Loucy (cell line): ENCODE results near the gene VEPH1.

Source experiments
- H2AFZ ChIP-seq: fragments of 200-600 bp; sonication (generic); 2 replicates; pipeline ENCODE4 v1.6.0; 2016; ENCODE audit warnings: antibody characterized with exemption, mild to moderate bottlenecking, low read length, moderate library complexity
- H3F3A ChIP-seq: fragments of 200-600 bp; 2 replicates; pipeline ENCODE4 v1.6.0; 2016; ENCODE audit warnings: antibody characterized with exemption, low read depth, mild to moderate bottlenecking
- H3K27me3 ChIP-seq: fragments of 200-600 bp; sonication (generic); 2 replicates; pipeline ENCODE4 v1.6.1; 2014; ENCODE audit warnings: low read length, mild to moderate bottlenecking; ENCODE audit not compliant: insufficient read depth, poor library complexity, severe bottlenecking
- H3K36me3 ChIP-seq: fragments of 200-600 bp; sonication (generic); 2 replicates; pipeline ENCODE4 v1.6.1; 2016; ENCODE audit warnings: low read length; ENCODE audit not compliant: insufficient read depth
- H3K4me1 ChIP-seq: fragments of 200-600 bp; sonication (generic); 2 replicates; pipeline ENCODE4 v1.5.1; 2014; ENCODE audit warnings: low read length, mild to moderate bottlenecking; ENCODE audit not compliant: insufficient read depth, poor library complexity, severe bottlenecking
- H3K4me2 ChIP-seq: fragments of 200-600 bp; sonication (generic); 2 replicates; pipeline ENCODE4 v1.6.0; 2014; ENCODE audit warnings: antibody characterized with exemption, low read length, low read depth, mild to moderate bottlenecking; ENCODE audit not compliant: poor library complexity, severe bottlenecking
- H3K4me3 ChIP-seq: fragments of 200-600 bp; sonication (generic); 2 replicates; pipeline ENCODE4 v1.5.1; 2014; ENCODE audit warnings: low read length, mild to moderate bottlenecking, mixed read lengths; ENCODE audit not compliant: poor library complexity, severe bottlenecking
- H3K79me2 ChIP-seq: fragments of 200-600 bp; sonication (generic); 2 replicates; pipeline ENCODE4 v1.6.1; 2014; ENCODE audit warnings: low read length; ENCODE audit not compliant: insufficient read depth
- H3K9ac ChIP-seq: fragments of 200-600 bp; sonication (generic); 2 replicates; pipeline ENCODE4 v1.6.0; 2014; ENCODE audit warnings: mild to moderate bottlenecking, low read depth, low read length, moderate library complexity; ENCODE audit not compliant: poor library complexity, severe bottlenecking
- H3K9me2 ChIP-seq: fragments of 200-600 bp; sonication (generic); replicated peaks from 2 replicates; pipeline ENCODE4 v1.6.1; 2016; ENCODE audit warnings: low read depth, low read length, mixed read lengths
- H3K9me3 ChIP-seq: fragments of 200-600 bp; sonication (generic); 2 replicates; pipeline ENCODE4 v1.6.1; 2014; ENCODE audit warnings: mild to moderate bottlenecking, antibody characterized with exemption, low read length, low read depth; ENCODE audit not compliant: insufficient read depth
- H4K20me1 ChIP-seq: fragments of 200-600 bp; sonication (generic); 2 replicates; pipeline ENCODE4 v1.6.0; 2014; ENCODE audit warnings: antibody characterized with exemption, low read length, mild to moderate bottlenecking; ENCODE audit not compliant: insufficient read depth, poor library complexity, severe bottlenecking
- EZH2phosphoT487 ChIP-seq: fragments of 200-600 bp; IDR thresholded peaks from 2 replicates; pipeline ENCODE4 v1.6.1; 2018; ENCODE audit warnings: antibody characterized with exemption, mild to moderate bottlenecking, moderate library complexity, borderline replicate concordance
- TF ChIP-seq, protein P1 (sequence below): fragments of 200-600 bp; sonication (generic); conservative IDR thresholded peaks from 2 replicates; pipeline ENCODE4 v1.5.1; 2014; ENCODE audit warnings: mild to moderate bottlenecking, antibody characterized with exemption, low read length

VEPH1 gene

DNA sequence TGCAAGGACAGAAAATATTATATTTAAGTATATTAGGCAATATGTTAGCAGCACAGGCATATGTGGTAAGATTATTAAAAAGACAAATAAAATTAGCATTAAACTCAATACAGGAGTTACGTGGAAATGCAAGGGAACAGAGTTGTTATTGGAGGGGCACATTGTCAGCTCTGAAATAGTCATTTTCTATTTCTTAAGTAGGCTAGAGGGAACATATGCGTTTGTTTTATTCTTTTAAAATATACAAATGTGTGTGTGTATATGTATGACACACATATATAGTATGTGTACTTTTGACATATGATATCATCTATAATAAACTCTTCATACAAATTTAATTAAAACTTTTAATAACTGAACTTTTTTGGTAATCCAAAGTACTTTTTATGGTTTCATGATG is 22.8 kb upstream of the VEPH1 start:
- no peaks in the 10 kb centered on the region for H3K79me2 ChIP-seq
- no peaks in the 10 kb centered on the region for H3K9me3 ChIP-seq
- H4K20me1 ChIP-seq = no peaks in the 10 kb centered on the region
- H3F3A ChIP-seq = no peaks in the 10 kb centered on the region
- no peak overlapping the region for H3K4me3 ChIP-seq
- no peak overlapping the region for H3K4me2 ChIP-seq
- no peaks in the 10 kb centered on the region for H3K27me3 ChIP-seq
- H3K9ac ChIP-seq = no peak overlapping the region
- no peaks in the 10 kb centered on the region for H3K4me1 ChIP-seq
- no peak for TF ChIP-seq EZH2phosphoT487
- TF ChIP-seq, protein P1, sequence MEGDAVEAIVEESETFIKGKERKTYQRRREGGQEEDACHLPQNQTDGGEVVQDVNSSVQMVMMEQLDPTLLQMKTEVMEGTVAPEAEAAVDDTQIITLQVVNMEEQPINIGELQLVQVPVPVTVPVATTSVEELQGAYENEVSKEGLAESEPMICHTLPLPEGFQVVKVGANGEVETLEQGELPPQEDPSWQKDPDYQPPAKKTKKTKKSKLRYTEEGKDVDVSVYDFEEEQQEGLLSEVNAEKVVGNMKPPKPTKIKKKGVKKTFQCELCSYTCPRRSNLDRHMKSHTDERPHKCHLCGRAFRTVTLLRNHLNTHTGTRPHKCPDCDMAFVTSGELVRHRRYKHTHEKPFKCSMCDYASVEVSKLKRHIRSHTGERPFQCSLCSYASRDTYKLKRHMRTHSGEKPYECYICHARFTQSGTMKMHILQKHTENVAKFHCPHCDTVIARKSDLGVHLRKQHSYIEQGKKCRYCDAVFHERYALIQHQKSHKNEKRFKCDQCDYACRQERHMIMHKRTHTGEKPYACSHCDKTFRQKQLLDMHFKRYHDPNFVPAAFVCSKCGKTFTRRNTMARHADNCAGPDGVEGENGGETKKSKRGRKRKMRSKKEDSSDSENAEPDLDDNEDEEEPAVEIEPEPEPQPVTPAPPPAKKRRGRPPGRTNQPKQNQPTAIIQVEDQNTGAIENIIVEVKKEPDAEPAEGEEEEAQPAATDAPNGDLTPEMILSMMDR = no peak
- no peaks in the 10 kb centered on the region for H3K9me2 ChIP-seq
- H2AFZ ChIP-seq = no peak overlapping the region
- H3K36me3 ChIP-seq = no peaks in the 10 kb centered on the region

DNA sequence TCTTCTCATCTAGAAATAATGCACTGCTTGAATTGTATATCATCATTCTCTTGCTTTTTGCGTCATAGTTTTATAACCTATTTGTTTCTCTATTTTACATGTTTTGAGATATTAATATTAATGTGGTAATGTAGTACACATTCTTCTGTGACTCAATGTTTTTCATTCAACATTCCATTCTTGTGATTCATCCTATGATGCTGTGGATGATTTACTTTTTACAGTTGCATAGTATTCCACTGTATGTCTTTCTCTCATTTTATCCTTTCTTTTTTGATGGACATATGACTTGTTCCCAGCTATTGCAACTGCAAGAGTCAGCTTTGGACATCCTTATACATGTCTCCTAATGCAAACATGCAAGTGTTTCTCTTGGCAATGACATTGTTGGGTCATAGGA is 20.6 kb upstream of the VEPH1 start:
- Histone ChIP-seq H4K20me1 (no peaks in the 10 kb centered on the region), H3K36me3 (no peaks in the 10 kb centered on the region), H3K4me1 (no peaks in the 10 kb centered on the region), H2AFZ (no peak overlapping the region), H3K4me2 (no peak overlapping the region), H3K9me2 (no peaks in the 10 kb centered on the region), H3K27me3 (no peaks in the 10 kb centered on the region), H3F3A (no peaks in the 10 kb centered on the region), H3K4me3 (no peak overlapping the region), H3K79me2 (no peaks in the 10 kb centered on the region), H3K9ac (no peak overlapping the region), H3K9me3 (no peaks in the 10 kb centered on the region)
- TF ChIP-seq, protein P1 = no peak
- no peak for TF ChIP-seq EZH2phosphoT487

DNA sequence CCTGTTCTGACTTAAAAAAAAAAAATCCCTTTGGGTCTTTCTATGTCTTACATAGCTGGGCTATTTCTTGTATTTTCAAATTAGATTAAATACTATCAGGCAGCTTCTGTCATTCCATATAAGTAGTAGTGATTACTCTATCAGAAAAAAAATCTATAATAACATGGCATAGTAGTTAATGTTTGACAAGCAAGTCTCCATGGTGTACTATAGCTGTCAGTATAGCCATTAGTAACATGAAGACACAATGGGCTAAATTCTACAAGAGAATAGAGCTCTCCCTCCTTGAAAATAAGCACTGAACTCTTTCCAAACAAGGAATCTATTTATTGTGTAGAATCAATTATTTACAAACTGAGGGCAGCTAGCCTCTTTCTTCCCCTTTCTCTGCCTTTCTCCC is 19.4 kb upstream of the VEPH1 start:
- Histone ChIP-seq H3K9me2 (no peaks in the 10 kb centered on the region), H3K27me3 (no peaks in the 10 kb centered on the region), H3F3A (no peaks in the 10 kb centered on the region), H3K4me1 (no peaks in the 10 kb centered on the region), H3K9me3 (no peaks in the 10 kb centered on the region), H3K4me3 (no peak overlapping the region), H4K20me1 (no peaks in the 10 kb centered on the region), H3K36me3 (no peaks in the 10 kb centered on the region), H3K4me2 (no peak overlapping the region), H3K9ac (no peak overlapping the region), H3K79me2 (no peaks in the 10 kb centered on the region), H2AFZ (no peak overlapping the region)
- TF ChIP-seq, protein P1 = no peak
- no peak for TF ChIP-seq EZH2phosphoT487
